Measurements from ENCODE around the gene BTRC. TPM values are rescaled to one million over a fixed set of nuclear protein-coding genes. Genes with fewer than 3 reads are reported as not detected.
"Not testable (repeated sequence)": the region's sequence is repeated elsewhere in the genome, so short reads cannot be mapped to it uniquely, and the experiment has no call there.

The BTRC gene
- total RNA-seq, 1 experiment from 2014 or later = 22.4 TPM

DNA sequence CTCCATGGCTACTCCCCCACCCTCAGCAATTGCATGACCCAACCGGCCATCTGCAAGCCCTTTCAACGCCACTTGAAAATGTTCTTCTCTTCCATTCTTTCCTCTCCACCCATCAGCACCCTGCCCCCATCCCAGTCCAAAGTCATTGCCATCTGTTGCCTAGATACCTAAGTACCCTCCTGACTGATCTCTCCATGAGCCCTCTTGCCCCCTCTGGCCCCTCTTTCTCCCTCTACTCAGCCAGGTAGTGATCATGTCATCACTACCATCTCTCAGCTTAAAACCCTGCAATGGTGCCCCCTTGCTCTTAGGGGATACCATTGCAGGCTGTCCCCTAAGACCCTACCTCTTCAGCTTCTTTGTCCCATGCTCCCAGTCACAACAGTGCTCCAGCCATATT, 30.5 kb upstream of the BTRC start (continued):
- TF ChIP-seq, protein P1, sequence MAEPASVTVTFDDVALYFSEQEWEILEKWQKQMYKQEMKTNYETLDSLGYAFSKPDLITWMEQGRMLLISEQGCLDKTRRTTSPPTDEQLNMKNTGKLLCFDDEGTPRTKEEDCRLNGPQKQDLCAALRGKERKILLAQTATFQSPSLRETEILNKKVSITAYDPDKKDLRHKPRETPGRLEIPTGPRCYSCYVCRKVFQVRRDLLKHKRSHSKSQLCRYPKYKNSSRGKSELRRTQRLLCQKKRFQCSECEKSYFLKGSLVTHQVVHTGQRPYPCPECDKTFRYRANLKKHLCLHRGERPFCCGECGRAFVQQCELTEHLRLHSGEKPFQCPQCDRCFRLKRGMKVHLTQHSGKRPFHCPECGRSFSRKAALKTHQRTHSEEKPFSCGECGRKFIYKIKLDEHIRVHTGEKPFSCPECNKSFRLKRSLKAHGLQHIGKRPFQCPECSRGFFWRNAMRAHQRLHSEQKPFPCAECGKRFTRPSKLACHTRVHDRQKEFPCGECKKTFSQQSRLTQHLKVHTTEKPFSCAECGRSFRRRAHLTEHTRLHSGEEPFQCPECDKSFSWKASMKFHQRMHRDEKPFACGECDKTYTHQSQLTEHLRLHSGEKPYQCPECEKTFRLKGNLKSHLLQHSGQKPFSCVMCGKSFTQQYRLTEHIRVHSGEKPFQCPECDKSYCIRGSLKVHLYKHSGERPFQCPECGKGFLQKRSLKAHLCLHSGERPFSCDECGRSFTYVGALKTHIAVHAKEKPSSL (CRISPR knock-in tag; conservative IDR thresholded peaks at IDR 0.05) = no peak
- TF ChIP-seq ZNF423 (CRISPR knock-in tag; IDR thresholded peaks at IDR 0.05) (no peak), ELF4 (CRISPR knock-in tag; IDR thresholded peaks at IDR 0.05; ENCODE audit: low read depth) (no peak), ESRRA (CRISPR knock-in tag; IDR thresholded peaks at IDR 0.05; ENCODE audit: borderline replicate concordance) (no peak)
- TF ChIP-seq, protein P2, sequence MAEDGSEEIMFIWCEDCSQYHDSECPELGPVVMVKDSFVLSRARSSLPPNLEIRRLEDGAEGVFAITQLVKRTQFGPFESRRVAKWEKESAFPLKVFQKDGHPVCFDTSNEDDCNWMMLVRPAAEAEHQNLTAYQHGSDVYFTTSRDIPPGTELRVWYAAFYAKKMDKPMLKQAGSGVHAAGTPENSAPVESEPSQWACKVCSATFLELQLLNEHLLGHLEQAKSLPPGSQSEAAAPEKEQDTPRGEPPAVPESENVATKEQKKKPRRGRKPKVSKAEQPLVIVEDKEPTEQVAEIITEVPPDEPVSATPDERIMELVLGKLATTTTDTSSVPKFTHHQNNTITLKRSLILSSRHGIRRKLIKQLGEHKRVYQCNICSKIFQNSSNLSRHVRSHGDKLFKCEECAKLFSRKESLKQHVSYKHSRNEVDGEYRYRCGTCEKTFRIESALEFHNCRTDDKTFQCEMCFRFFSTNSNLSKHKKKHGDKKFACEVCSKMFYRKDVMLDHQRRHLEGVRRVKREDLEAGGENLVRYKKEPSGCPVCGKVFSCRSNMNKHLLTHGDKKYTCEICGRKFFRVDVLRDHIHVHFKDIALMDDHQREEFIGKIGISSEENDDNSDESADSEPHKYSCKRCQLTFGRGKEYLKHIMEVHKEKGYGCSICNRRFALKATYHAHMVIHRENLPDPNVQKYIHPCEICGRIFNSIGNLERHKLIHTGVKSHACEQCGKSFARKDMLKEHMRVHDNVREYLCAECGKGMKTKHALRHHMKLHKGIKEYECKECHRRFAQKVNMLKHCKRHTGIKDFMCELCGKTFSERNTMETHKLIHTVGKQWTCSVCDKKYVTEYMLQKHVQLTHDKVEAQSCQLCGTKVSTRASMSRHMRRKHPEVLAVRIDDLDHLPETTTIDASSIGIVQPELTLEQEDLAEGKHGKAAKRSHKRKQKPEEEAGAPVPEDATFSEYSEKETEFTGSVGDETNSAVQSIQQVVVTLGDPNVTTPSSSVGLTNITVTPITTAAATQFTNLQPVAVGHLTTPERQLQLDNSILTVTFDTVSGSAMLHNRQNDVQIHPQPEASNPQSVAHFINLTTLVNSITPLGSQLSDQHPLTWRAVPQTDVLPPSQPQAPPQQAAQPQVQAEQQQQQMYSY (CRISPR knock-in tag; IDR thresholded peaks at IDR 0.05) = no peak
- TF ChIP-seq, protein P3, sequence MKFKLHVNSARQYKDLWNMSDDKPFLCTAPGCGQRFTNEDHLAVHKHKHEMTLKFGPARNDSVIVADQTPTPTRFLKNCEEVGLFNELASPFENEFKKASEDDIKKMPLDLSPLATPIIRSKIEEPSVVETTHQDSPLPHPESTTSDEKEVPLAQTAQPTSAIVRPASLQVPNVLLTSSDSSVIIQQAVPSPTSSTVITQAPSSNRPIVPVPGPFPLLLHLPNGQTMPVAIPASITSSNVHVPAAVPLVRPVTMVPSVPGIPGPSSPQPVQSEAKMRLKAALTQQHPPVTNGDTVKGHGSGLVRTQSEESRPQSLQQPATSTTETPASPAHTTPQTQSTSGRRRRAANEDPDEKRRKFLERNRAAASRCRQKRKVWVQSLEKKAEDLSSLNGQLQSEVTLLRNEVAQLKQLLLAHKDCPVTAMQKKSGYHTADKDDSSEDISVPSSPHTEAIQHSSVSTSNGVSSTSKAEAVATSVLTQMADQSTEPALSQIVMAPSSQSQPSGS (CRISPR knock-in tag; IDR thresholded peaks at IDR 0.05; ENCODE audit: borderline replicate concordance, low read depth) = no peak
- TF ChIP-seq, protein P4, sequence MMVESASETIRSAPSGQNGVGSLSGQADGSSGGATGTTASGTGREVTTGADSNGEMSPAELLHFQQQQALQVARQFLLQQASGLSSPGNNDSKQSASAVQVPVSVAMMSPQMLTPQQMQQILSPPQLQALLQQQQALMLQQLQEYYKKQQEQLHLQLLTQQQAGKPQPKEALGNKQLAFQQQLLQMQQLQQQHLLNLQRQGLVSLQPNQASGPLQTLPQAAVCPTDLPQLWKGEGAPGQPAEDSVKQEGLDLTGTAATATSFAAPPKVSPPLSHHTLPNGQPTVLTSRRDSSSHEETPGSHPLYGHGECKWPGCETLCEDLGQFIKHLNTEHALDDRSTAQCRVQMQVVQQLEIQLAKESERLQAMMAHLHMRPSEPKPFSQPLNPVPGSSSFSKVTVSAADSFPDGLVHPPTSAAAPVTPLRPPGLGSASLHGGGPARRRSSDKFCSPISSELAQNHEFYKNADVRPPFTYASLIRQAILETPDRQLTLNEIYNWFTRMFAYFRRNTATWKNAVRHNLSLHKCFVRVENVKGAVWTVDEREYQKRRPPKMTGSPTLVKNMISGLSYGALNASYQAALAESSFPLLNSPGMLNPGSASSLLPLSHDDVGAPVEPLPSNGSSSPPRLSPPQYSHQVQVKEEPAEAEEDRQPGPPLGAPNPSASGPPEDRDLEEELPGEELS (CRISPR knock-in tag; IDR thresholded peaks at IDR 0.05) = no peak

DNA sequence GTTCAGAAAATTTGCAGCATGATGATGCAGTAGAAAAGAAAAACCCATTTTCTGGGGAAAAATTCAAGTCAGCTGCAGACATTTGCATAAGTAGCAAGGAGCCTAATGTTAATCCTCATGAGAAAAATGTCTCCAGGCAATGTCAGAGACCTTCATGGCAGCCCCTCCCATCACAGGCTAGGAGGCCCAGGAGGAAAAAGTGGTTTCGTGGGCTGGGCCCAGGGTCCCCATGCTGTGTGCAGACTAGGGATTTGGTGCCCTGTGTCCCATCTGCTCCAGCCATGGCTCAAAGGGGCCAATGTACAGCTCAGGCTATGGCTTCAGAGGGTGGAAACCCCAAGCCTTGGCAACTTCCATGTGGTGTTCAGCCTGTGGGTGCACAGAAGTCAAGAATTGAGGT, 26.5 kb upstream of the BTRC start:
- CTCF ChIA-PET; DNase-seq (ENCODE audit: low spot score); H3K27me3 Mint-ChIP-seq (ENCODE audit: low read depth); ATAC-seq; POLR2A ChIA-PET; H3K4me3 Mint-ChIP-seq; H3K36me3 Mint-ChIP-seq; H3K27ac Mint-ChIP-seq: not testable (repeated sequence)
- Mint-ChIP-seq H3K9me3 (peaks cover 23% of the 10 kb centered on the region), H3K4me1 (peaks cover 23% of the 10 kb centered on the region)

DNA sequence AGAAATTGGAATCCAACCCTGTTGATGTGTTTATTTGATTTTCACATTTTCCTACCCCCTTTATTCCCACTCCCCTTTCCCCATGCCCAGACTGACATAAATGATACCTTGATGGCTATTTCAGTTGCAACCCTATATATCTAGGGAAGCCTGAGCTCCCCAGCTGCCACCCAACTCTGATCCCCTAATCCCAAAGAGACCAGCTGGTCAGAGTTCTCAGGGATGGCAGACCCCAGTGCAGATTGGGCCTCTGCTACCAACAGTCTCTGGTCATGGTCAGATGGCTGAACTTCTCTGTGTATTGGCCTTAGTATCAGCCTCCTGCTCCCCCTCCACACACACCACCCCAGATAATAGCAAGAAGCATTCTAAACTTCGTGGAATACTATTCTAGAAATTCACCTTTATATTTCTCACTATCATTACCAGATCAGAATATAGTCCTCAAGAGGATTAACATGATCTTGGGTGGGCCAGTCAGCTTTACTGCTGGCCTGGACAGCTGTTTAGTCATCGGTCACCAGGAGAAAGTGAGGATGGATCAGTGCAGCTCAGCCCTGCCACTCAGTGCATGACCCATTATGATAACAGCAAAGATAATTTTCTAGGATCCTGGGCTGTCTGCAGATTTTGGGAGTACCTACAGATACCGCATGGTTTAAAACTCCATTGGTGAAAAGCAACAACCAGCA, 24.5 kb upstream of the BTRC start:
- Mint-ChIP-seq H3K27ac (no peak overlapping the region), H3K4me1 (peaks cover 11% of the 10 kb centered on the region), H3K4me3 (no peak overlapping the region), H3K27me3 (ENCODE audit: low read depth) (peaks cover 3% of the 10 kb centered on the region; the same call in 1 of the 2 replicates), H3K9me3 (peaks cover 23% of the 10 kb centered on the region), H3K36me3 (peaks cover 4% of the 10 kb centered on the region; the same call in 1 of the 2 replicates)
- DNase-seq (ENCODE audit: low spot score) (no peak), ATAC-seq (no peak)
- ChIA-PET POLR2A (no interaction called here), CTCF (no interaction called here)
- TF ChIP-seq FOXJ3 (CRISPR knock-in tag; IDR thresholded peaks at IDR 0.05; ENCODE audit: borderline replicate concordance) (no peak), NR1H2 (CRISPR knock-in tag; IDR thresholded peaks at IDR 0.05) (no peak), ELF4 (CRISPR knock-in tag; IDR thresholded peaks at IDR 0.05; ENCODE audit: low read depth) (no peak), FOXP1 (CRISPR knock-in tag; IDR thresholded peaks at IDR 0.05; ENCODE audit: borderline replicate concordance) (no peak), SMAD4 (CRISPR knock-in tag; IDR thresholded peaks at IDR 0.05) (no peak), ATF1 (CRISPR knock-in tag; IDR thresholded peaks at IDR 0.05) (no peak), TP53 (CRISPR knock-in tag; IDR thresholded peaks at IDR 0.05) (no peak), NFYB (CRISPR knock-in tag; conservative IDR thresholded peaks at IDR 0.05; ENCODE audit: low read depth) (no peak)
- TF ChIP-seq, protein P5, sequence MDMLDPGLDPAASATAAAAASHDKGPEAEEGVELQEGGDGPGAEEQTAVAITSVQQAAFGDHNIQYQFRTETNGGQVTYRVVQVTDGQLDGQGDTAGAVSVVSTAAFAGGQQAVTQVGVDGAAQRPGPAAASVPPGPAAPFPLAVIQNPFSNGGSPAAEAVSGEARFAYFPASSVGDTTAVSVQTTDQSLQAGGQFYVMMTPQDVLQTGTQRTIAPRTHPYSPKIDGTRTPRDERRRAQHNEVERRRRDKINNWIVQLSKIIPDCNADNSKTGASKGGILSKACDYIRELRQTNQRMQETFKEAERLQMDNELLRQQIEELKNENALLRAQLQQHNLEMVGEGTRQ (CRISPR knock-in tag; IDR thresholded peaks at IDR 0.05) = no peak
- TF ChIP-seq, protein P6, sequence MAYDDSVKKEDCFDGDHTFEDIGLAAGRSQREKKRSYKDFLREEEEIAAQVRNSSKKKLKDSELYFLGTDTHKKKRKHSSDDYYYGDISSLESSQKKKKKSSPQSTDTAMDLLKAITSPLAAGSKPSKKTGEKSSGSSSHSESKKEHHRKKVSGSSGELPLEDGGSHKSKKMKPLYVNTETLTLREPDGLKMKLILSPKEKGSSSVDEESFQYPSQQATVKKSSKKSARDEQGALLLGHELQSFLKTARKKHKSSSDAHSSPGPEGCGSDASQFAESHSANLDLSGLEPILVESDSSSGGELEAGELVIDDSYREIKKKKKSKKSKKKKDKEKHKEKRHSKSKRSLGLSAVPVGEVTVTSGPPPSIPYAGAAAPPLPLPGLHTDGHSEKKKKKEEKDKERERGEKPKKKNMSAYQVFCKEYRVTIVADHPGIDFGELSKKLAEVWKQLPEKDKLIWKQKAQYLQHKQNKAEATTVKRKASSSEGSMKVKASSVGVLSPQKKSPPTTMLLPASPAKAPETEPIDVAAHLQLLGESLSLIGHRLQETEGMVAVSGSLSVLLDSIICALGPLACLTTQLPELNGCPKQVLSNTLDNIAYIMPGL (CRISPR knock-in tag; IDR thresholded peaks at IDR 0.05) = no peak
- TF ChIP-seq, protein P7, sequence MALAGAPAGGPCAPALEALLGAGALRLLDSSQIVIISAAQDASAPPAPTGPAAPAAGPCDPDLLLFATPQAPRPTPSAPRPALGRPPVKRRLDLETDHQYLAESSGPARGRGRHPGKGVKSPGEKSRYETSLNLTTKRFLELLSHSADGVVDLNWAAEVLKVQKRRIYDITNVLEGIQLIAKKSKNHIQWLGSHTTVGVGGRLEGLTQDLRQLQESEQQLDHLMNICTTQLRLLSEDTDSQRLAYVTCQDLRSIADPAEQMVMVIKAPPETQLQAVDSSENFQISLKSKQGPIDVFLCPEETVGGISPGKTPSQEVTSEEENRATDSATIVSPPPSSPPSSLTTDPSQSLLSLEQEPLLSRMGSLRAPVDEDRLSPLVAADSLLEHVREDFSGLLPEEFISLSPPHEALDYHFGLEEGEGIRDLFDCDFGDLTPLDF (CRISPR knock-in tag; IDR thresholded peaks at IDR 0.05) = no peak
- TF ChIP-seq, protein P8, sequence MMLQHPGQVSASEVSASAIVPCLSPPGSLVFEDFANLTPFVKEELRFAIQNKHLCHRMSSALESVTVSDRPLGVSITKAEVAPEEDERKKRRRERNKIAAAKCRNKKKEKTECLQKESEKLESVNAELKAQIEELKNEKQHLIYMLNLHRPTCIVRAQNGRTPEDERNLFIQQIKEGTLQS (CRISPR knock-in tag; conservative IDR thresholded peaks at IDR 0.05) = no peak
